Stromal cell of bone marrow (primary cell): ENCODE measurements around the gene RHCE.
"Not testable (repeated sequence)": the region's sequence is repeated elsewhere in the genome, so short reads cannot be mapped to it uniquely, and the experiment has no call there.

ENCODE experiments used
- DNase-seq: peaks from one replicate; pipeline ENCODE4 v3.0.0-alpha.2; 2012; ENCODE audit warnings: low read depth

RHCE gene

DNA sequence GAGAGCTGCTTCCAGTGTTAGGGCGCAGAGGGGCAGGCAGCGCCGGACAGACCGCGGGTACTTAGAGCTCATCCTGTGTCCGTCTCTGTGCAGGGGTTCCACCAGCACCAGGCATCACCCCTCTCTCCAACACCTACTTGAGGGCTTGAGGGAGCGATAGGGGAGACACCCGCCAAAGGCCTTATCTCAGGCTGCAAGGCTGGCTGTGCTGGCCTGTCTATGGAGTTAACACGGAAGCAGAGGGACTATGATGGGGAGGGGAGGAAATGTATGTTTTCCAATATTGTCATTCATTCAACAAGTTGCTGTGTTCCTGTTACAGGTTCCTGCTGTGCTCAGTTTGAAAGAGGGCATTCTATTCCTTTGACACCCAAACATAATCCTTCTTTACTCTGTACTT, at the start of gene RHCE:
TSS of gene RHCE (minus strand) at position 111 of the 400 bp plus-strand sequence. CDS start at position 72, 39 bp downstream.
- not testable (repeated sequence) for DNase-seq

DNA sequence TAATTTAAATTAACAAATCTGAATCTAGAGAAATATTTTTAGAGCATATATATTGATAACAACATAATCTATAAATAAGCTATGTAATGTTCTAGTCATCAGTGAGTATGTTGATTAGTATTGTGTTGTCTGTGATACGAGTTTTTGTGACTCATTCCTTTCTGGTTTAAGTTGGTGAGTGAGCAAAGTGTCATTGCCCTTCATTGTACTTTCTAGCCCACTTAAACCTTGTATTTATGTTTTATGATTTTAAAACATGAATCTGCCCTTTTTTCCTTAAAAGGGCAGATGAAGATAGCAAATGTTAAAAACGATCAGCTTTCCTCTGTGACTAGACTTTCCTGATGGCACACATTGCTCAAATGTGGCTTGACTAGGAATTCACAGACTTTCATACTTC, 48.6 kb upstream of the RHCE start:
- DNase-seq = peak; percentile 40

DNA sequence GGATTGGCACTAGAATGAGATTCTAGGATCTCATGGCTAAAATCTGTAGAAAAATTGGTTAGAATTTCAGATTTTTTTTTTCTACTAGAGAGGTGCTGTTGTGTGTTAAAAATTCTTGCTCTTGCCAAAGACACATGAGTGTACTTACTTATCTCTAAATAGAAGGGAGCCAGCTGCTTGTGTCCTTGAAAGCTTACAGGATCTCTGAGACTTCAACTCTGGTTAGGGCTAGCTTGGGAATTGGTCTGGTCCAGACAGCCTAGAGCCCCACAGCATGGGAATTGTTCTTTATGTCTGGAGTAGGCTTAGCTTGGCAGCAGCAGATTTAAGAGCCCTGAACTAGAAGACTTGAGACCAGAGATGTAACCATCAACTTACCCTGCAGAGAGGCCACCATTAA, 47.4 kb upstream of the RHCE start:
- DNase-seq = no peak

DNA sequence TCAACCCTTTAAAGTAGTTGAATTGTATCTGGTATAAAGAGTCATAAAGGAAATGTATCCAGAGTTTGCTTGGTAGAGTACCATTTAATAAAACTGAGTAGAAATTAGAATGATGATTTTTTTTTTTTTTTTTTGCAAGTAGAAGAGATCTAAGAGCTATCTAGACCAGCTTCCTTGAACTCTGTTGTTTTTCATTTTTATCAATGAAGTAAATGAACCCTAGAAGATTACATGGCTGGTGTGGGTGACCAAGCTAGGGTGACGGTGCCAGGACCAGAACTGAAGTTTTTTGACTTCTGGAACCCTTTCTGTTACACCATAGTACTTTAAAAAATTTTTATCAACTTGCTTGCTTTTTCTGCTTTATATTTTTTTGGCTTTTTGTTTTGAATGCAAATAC, 47.0 kb upstream of the RHCE start:
- no peak for DNase-seq

DNA sequence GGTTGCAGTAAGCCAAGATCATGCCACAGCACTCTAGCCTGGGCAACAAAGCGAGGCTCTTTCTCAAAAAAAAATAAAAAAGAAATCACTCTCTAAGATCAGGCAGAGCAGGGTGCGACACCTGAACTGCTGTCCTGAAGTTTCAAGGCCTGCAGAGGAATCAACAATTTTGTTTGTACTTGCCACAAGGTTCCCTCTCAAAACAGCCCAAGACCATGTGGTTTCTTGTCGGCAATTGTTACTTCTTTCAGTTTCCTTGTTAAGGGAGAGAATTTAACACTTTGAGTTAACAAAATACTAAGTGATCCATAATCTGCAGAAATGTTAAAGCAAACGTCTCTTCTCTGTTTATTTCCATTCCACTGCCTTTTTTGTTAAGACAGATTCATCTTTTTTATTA, 46.6 kb upstream of the RHCE start:
- DNase-seq = no peak

DNA sequence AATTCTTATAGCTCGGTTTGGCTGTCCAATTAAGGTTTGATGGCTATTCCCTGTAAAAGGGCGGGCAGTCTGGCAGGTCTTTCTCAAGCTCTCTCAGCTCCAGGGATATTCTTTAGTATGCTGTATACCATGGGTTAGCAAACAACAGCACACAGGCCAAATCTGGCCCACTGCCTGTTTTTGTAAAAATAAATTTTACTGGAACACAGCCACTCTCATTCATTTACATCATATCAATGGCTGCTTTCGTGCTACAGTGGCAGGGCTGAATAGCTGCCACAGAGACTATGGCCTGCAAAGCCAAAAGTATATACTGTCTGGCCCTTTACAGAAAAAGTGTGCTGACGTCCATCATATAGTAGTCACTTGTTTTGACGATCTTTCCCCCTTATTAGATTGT, 42.1 kb upstream of the RHCE start:
- no peak for DNase-seq

DNA sequence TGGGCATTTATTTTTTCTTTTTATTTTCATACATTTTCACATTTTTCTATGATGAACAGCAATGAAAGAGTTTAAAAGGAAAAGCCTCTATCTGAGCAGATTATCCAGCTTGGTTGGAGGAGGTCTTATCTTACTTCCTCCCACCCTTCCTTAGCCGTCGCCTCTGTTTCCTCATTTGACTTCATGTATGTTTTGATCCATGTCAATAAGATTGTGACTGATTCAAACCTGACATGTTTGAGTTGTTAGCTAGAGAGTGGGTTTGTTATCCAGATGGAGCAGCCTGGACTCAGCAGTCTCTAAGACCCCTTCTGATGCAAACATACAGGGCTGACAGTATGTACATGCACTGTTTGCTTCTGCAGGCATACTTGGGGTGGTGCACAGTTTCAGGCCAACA, 41.2 kb upstream of the RHCE start:
- DNase-seq = no peak

DNA sequence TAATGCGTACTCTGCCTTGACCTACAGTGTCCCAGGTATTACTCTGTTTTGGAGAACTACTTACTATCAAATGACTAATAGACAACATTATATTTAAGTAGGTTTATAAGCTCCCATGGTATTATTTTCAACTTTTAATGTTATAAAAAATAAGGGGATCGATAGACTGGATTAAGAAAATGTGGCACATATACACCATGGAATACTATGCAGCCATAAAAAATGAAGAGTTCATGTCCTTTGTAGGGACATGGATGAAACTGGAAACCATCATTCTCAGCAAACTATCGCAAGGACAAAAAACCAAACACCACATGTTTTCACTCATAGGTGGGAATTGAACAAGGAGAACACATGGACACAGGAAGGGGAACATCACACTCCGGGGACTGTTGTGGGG, 40.2 kb upstream of the RHCE start:
- not testable (repeated sequence) for DNase-seq

DNA sequence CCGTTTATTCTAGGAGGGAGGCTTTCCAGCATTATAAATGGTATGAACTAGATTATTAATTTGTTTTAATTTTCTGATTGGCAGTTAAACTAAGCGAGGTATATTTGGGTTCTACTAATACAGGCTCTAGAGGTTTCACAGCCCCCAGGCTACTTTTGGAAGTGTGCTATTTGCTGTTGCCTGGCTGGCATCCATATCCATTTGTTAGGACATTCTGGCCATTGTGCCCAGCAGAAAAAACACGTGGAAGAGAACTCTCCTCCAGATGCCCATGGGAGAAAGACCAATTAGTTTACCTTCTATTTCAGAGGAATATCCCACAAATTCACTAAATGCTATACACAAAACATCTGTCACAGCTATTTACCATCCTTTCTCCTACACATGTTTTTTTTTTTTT, 39.4 kb upstream of the RHCE start:
- no peak for DNase-seq

DNA sequence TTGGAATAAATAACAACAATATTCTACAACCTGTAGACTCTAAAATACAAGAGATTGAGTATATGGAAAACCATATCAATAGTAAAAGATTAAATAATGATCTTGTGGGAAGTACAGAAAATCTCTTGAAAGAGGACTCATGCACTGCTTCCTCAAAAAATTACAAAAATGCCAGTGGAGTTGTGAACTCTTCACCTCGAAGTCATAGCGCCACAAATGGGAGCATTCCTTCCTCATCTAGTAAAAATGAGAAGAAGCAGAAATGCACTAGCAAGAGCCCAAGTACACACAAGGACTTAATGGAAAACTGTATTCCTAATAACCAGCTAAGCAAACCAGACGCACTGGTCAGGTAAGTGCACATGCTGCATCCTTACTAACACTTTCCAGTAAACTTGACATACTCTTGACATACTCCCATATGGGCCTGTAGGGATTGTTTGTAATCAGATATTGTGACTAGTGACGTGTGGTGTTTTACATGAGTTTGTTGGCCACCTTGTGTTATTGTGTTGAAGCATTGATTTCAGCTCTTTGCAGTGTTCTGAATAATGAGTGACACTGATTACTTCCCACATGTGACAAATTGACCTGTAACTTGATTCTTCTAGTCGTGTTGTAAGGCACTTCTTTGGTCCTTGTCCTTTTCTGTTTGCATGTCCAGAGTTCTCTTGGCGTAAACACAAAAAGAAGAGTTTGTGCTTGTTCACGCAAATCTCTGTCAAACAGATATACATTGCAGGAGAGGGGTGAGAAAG, 38.1 kb upstream of the RHCE start:
- DNase-seq = no peak

DNA sequence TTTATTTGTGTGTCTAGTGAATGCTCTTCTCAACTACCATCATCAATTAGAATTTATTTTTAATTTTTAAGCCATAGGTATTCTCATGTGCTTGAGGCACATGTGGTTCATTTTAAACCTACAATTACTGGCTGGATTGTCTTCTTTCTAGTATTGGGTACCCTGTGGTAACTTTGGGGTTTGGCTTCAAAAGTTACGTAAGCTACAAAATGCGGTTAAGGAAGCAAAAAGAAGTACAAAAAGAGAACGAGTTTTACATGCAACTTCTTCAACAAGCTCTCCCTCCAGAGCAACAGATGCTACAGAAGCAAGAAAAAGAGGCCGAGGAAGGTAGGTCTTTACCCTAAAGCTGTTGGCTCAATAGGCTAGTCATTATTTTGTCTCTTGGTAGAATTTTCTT, 35.9 kb upstream of the RHCE start:
- no peak for DNase-seq

DNA sequence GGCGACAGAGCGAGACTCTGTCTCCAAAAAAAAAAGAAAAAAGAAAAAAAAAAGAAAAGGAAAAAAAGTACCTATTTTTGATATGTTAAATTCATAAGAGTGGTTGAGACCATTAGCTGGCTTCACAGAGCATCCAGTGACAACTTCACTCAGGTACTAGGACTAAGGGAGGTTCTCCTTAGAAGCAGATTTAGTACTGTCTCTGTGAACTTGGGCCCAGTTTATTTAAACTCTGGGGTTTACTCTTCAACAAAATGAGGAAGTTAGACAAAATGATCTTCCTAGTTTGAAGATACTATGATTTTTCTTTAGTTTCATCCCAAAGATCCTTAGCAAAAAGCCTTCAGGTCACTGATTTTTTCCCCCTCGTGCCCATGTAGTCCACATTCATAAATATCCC, 31.3 kb upstream of the RHCE start:
- DNase-seq = no peak

DNA sequence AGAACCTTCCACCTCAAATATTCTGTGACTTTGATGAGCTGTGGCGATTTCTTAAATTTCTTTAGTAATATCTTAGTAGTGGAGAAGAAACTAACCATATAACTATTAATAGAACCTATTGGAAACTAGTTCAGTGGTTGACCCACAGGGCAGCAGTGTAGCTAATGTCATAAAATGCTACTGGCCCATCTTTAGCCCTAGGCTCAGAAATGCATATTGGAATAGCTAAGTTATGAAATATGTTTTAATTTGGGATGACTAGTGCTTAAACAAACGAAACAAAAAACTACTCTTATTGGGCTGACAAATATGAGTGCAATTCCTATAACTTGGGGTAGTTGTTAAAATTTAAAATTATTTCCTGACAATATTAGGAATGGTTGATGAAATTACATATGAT, 30.3 kb upstream of the RHCE start:
- DNase-seq = no peak

DNA sequence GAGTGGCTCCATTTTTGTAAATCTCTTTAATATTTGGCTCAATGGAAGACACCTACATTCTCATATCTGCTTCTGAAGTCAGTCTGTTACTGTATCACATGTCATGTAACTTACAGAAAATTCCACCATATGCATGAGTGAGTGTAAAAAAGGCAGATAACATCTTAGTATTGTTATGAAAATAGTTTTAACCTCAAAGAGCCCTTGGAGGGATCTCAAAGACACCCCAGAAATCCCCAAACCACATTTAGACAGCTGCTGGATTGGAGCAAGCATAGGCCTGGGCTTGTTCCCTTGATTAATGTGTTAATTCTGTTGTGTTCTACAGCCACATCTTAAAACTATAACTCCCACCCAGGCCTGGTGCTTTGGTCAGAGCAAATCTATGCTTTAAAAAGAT, 26.9 kb upstream of the RHCE start:
- DNase-seq = no peak

DNA sequence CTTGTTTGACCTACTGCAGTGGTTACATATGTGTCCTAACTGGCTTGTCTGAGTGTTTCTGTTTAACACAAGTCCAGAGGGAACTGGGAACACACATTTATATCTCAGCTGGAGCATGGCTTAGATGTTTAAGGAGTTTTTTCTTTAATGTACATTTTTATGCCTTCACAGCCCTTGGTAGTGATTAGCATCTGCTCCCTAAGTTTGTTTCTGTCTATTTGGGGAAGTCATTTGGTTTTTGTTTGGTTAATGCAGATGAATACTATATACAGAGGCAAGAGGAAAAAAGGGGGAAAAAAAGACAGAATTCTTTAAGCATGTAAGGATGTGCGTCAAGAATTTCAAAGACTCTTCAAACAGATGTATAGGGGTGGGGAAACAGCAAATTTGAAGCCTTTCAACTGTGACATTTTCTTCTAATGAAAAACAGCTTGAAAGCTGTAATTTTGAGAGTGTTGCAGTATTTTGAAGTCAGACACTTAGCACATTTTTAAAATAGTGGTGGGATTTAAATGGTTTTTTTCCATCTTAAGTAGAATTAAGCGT, 25.4 kb upstream of the RHCE start:
- DNase-seq = no peak

DNA sequence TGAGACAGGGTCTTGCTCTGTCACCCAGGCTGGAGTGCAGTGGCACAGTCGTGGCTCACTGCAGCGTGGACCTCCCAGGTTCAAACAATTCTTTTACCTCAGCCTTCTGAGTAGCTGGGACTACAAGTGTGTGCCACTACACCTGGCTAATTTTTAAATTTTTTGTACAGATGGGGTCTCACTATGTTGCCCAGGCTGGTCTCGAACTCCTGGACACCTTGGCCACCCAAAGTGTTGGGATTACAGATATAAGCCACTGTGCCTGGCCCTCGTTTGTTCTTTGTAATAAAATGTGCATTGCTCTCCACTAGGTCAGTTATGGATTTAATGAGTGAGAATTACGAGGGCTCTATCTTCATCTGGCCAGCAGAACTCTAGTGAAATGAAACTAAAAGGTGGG, 24.0 kb upstream of the RHCE start:
- DNase-seq = not testable (repeated sequence)

DNA sequence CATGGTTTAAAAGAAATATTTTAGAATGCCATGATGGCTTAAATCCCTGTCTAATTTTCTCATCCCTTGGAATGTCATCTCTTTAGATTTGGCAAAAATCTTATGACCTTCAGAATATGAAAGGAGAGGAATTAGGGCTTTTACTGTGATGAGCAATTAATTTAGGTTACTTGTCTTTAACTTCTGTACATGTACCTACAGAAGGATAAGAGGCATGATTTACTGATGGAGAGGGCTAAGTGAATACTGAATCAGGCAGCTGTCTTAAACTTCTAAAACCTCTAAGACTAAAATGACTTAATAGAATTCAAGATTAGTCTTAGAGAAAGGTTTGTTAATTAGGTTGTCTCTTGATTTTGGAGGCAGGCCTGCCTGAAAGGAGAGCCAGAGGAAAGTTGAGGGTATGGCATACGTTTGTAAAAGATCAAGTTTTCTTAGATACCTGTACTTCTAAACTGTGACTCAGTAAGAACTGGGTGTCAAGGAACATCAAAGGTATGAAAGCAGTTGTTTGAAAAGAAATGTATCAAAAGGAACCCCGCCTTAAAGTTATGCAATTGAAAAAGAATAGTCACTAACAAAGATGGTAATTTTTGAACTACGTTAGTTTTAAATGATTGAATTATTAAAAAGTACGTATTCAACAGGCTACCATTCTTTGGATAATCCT, 22.5 kb upstream of the RHCE start:
- DNase-seq = no peak

DNA sequence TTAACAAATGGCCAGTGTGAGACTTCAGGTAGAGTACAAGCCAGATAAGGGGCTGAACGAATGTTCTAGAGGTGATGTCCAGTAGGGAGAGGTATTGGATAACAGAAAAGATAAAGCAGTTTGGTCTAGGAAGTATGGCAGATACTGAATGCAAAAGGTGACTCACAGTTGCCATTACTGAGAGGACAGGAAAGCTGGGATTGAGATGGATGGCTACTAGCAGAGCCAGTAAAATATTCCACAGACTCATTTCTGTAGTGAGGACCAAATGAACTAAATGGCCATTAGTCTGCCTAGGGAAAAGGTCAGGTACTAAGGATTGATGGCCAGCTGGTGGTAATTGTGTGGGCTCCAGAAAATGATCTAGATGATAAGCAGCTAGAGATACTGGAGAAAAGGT, 21.6 kb upstream of the RHCE start:
- DNase-seq = no peak

DNA sequence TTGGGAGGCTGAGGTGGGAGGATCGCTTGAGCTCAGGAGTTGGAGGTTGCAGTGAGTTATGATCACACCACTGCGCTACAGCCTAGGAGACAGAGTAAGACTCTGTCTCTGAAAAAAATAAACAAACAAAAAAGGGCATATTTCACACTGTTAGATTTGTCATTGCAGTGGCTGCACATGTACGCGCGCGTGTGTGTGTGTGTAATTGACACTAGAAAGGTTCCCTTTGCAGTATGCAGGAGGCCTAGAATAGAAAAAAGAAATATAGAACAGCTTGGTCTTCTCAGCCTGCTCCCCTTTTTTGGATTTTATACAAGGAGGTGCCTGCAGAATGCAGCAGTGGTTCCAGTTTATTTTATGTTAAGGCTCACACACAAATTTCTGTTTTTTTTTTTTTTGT, 18.7 kb upstream of the RHCE start:
- no peak for DNase-seq

DNA sequence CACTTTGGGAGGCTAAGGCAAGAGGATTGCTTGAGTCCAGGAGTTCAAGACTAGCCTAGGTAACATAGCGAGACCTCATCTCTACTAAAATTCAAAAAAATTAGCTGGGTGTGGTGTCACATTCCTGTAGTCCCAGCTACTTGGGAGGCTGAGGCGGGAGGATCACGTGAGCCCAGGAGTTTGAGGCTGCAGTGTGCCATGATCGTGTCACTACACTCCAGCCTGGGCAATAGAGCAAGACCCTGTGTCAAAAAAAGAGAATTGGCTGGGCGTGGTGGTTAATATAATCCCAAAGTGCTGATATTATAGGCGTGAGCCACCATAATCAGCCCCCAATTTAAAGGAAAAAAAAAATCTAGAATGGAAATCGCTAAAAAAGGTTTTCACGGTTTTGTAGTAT, 17.0 kb upstream of the RHCE start:
- DNase-seq = no peak

DNA sequence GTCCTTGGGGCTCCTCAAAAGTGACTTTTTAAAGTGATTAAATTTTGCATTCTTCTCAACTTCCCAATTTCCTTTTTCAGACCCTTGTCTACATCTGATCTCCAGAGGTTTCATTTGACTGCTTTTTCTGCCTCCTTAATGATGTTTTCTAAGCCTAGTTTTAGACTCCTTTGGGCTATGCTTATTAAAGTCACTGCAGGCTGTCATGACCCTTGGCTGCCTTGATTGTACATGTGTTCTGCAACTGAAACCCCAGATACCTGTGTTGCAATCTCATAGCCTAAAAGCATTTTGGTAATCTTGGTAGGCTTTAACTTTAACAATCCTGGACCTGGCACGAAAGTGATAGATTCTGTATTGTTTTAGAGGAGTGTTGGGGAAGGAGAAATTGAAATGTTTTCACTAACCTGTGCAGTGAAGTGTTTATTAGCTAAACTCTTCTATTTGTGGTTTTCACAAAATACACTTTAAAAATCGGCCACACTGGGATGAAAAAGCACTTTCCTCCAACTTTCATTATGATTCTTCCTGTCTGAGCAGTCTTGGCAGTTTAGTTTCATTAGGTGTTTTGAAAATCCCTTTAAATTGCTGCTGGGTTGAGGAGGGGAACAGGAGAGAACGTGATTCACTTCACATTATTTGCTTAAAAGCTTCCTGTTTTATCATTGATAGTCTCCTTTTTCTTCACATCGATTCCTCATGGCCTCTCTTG, 14.9 kb upstream of the RHCE start:
- DNase-seq = no peak

DNA sequence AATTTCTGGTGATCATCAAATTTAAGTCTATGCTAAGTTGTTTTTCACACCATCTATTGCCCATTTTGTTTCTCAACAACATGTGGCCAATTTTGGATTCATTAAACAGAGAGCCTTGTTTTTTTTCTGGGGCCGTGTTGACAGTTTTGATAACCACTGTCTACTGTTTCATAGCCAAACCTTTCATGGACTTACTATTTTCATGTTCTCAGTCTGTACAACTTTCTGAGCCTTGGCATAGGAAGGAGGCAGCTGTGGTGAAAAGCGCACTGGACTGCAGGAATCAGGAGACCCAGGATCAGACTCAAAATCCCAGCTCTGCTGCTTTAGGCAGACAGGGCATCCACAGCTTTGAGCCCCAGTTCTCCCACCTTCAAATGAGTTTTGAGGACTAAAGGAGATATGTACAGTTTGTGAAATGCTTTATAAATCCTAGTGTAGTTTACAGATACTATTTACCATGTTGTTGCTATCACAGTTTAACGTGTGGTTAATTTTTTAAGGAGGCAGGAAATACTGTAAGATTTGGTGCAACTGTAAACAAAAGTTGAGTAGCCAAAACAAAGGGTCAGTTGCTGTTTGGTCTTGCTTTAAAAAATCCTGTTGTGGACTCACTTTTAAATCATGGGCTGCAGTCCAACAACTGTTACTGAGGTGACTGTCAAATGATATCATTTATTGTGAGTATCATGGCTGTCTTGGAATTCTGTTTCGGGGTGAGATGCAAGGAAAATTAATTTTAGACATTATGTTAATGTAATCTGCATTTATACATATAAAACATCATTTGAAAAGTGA, 13.0 kb upstream of the RHCE start:
- DNase-seq = no peak
